KMS-11 (cell line): Measurements from ENCODE around the gene VAMP5.
"Not testable (repeated sequence)": the region's sequence is repeated elsewhere in the genome, so short reads cannot be mapped to it uniquely, and the experiment has no call there.

Experiments used
- H2AFZ ChIP-seq: fragments of 200-600 bp; sonication (generic); 2 replicates; pipeline ENCODE4 v1.6.1; 2016; ENCODE audit warnings: antibody characterized with exemption, mixed run types, low read depth
- H3K27ac ChIP-seq: fragments of 200-600 bp; sonication (generic); 2 replicates; pipeline ENCODE4 v1.6.1; 2016; ENCODE audit warnings: mild to moderate bottlenecking, mixed run types
- H3K27me3 ChIP-seq: fragments of 200-600 bp; sonication (generic); 2 replicates; pipeline ENCODE4 v1.6.1; 2017; ENCODE audit warnings: mild to moderate bottlenecking, low read depth, mixed run types, moderate library complexity; ENCODE audit not compliant: insufficient read depth
- H3K36me3 ChIP-seq: fragments of 200-600 bp; sonication (generic); 2 replicates; pipeline ENCODE4 v1.6.1; 2017; ENCODE audit warnings: mild to moderate bottlenecking, mixed run types; ENCODE audit not compliant: insufficient read depth
- H3K4me1 ChIP-seq: fragments of 200-600 bp; sonication (generic); 2 replicates; pipeline ENCODE4 v1.6.1; 2016; ENCODE audit warnings: mild to moderate bottlenecking, low read depth, mixed run types; ENCODE audit not compliant: poor library complexity, severe bottlenecking
- H3K4me2 ChIP-seq: fragments of 200-600 bp; sonication (generic); 2 replicates; pipeline ENCODE4 v1.7.0; 2016; ENCODE audit warnings: mild to moderate bottlenecking, mixed run types
- H3K4me3 ChIP-seq: fragments of 200-600 bp; sonication (generic); IDR thresholded peaks from 2 replicates; pipeline ENCODE4 v1.6.1; 2017; ENCODE audit warnings: low read depth, low read length, mixed read lengths; ENCODE audit not compliant: insufficient read depth
- H3K79me2 ChIP-seq: fragments of 200-600 bp; sonication (generic); 2 replicates; pipeline ENCODE4 v1.6.1; 2016; ENCODE audit warnings: low read depth, mixed run types; ENCODE audit not compliant: insufficient read depth
- H3K9ac ChIP-seq: fragments of 200-600 bp; sonication (generic); 2 replicates; pipeline ENCODE4 v1.6.1; 2016; ENCODE audit warnings: mild to moderate bottlenecking, mixed run types
- H4K20me1 ChIP-seq: fragments of 200-600 bp; sonication (generic); 2 replicates; pipeline ENCODE4 v1.6.1; 2016; ENCODE audit warnings: mild to moderate bottlenecking, mixed run types; ENCODE audit not compliant: insufficient read depth
- CTCF ChIP-seq: fragments of 200-600 bp; sonication (generic); conservative IDR thresholded peaks from 2 replicates; pipeline ENCODE4 v1.6.1; 2017; ENCODE audit warnings: low read depth, mild to moderate bottlenecking, antibody characterized with exemption, low read length, moderate library complexity, mixed read lengths

Gene VAMP5

GRCh38 chr2:85541753-85542457 lies 42.3 kb upstream of the VAMP5 start:
- H3K27ac ChIP-seq = peak overlapping the region; percentile 99; the same call in 1 of the 2 replicates

GRCh38 chr2:85542777-85543176 lies 41.5 kb upstream of the VAMP5 start:
- Histone ChIP-seq H3K4me1 (peaks cover 26% of the 10 kb centered on the region), H3K27ac (peak overlapping the region; percentile 99; the same call in 1 of the 2 replicates), H3K36me3 (peaks cover 37% of the 10 kb centered on the region), H3K79me2 (peaks cover 52% of the 10 kb centered on the region), H4K20me1 (peaks cover 48% of the 10 kb centered on the region), H2AFZ (no peak overlapping the region), H3K27me3 (no peaks in the 10 kb centered on the region; the same call in 1 of the 2 replicates), H3K4me2 (peak overlapping the region; percentile 97; the same call in 1 of the 2 replicates), H3K9ac (peak overlapping the region; percentile 100; the same call in 1 of the 2 replicates), H3K4me3 (no peak overlapping the region)
- TF ChIP-seq CTCF = no peak

More at GRCh38 chr2:85541753-85542457, 42.3 kb upstream of the VAMP5 start:
- peaks cover 32% of the 10 kb centered on the region for H3K4me1 ChIP-seq
- H3K79me2 ChIP-seq = peaks cover 61% of the 10 kb centered on the region
- no peak for TF ChIP-seq CTCF
- H3K36me3 ChIP-seq = peaks cover 37% of the 10 kb centered on the region
- peak overlapping the region; percentile 97 for H3K4me2 ChIP-seq
- peak overlapping the region; percentile 100; the same call in 1 of the 2 replicates for H3K9ac ChIP-seq
- H4K20me1 ChIP-seq = peaks cover 48% of the 10 kb centered on the region
- no peak overlapping the region for H2AFZ ChIP-seq
- no peak overlapping the region for H3K4me3 ChIP-seq
- H3K27me3 ChIP-seq = no peaks in the 10 kb centered on the region; the same call in 1 of the 2 replicates

GRCh38 chr2:85544254-85544691 lies 40.0 kb upstream of the VAMP5 start:
- not testable (repeated sequence) for H3K9ac ChIP-seq, H3K27ac ChIP-seq, H3K4me2 ChIP-seq, H3K4me3 ChIP-seq, H2AFZ ChIP-seq, H3K27me3 ChIP-seq
- peaks cover 48% of the 10 kb centered on the region for H4K20me1 ChIP-seq
- H3K79me2 ChIP-seq = peaks cover 43% of the 10 kb centered on the region
- peaks cover 26% of the 10 kb centered on the region for H3K4me1 ChIP-seq
- peaks cover 37% of the 10 kb centered on the region for H3K36me3 ChIP-seq

GRCh38 chr2:85544915-85545779 lies 39.1 kb upstream of the VAMP5 start:
- H3K4me1 ChIP-seq = peaks cover 26% of the 10 kb centered on the region

GRCh38 chr2:85545780-85546240 lies 38.4 kb upstream of the VAMP5 start:
- Histone ChIP-seq H3K27ac (peak overlapping the region; percentile 23; the same call in 1 of the 2 replicates), H3K4me2 (no peak overlapping the region), H3K27me3 (no peaks in the 10 kb centered on the region; the same call in 1 of the 2 replicates), H2AFZ (no peak overlapping the region), H3K36me3 (peaks cover 27% of the 10 kb centered on the region), H3K4me1 (peaks cover 23% of the 10 kb centered on the region), H4K20me1 (peaks cover 36% of the 10 kb centered on the region), H3K79me2 (peaks cover 28% of the 10 kb centered on the region), H3K9ac (no peak overlapping the region), H3K4me3 (no peak overlapping the region)
- no peak for TF ChIP-seq CTCF

More at GRCh38 chr2:85544915-85545779, 39.1 kb upstream of the VAMP5 start:
- H3K4me3 ChIP-seq, H2AFZ ChIP-seq, H3K9ac ChIP-seq, H3K4me2 ChIP-seq, H3K27me3 ChIP-seq: not testable (repeated sequence)
- H4K20me1 ChIP-seq = peaks cover 43% of the 10 kb centered on the region
- peak overlapping the region; percentile 23; the same call in 1 of the 2 replicates for H3K27ac ChIP-seq
- H3K36me3 ChIP-seq = peaks cover 33% of the 10 kb centered on the region
- H3K79me2 ChIP-seq = peaks cover 35% of the 10 kb centered on the region
